ENCODE measurements around the gene HOXC11.
A peak's percentile ranks its signal among the peaks of the same experiment; 100 is the strongest.

HOXC11 gene

DNA sequence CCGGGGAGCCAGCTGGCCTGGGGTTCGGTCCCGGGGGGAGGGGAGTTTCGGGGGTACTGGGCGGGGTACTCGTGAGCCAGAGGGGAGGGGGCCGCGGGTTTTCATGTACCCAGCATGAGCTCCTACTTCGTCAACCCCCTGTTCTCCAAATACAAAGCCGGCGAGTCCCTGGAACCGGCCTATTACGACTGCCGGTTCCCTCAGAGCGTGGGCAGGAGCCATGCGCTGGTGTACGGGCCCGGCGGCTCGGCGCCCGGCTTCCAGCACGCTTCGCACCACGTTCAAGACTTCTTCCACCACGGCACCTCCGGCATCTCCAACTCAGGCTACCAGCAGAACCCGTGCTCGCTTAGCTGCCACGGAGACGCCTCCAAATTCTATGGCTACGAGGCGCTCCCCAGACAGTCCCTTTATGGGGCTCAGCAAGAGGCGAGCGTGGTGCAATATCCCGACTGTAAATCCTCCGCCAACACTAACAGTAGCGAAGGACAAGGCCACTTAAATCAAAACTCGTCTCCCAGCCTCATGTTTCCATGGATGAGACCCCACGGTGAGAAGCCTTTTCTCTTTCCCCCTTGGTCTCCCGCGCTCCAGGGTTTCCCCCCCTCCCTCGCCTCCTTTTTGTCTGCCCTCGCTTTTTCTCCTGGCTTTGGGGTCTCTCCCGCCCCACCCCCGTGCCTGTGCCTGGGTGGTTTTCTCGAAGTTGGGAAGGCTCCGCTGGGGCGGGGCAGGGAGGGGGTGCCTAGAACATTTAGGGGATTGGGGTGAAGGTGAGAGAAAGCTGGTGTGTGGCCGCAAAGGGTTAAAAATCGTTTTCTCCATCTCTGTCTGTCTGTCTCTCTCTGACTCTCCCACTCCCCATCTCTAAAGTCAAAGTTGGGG, 36.5 kb downstream of the HOXC11 start:
- DNase-seq (ENCODE audit: low read depth): no peak

DNA sequence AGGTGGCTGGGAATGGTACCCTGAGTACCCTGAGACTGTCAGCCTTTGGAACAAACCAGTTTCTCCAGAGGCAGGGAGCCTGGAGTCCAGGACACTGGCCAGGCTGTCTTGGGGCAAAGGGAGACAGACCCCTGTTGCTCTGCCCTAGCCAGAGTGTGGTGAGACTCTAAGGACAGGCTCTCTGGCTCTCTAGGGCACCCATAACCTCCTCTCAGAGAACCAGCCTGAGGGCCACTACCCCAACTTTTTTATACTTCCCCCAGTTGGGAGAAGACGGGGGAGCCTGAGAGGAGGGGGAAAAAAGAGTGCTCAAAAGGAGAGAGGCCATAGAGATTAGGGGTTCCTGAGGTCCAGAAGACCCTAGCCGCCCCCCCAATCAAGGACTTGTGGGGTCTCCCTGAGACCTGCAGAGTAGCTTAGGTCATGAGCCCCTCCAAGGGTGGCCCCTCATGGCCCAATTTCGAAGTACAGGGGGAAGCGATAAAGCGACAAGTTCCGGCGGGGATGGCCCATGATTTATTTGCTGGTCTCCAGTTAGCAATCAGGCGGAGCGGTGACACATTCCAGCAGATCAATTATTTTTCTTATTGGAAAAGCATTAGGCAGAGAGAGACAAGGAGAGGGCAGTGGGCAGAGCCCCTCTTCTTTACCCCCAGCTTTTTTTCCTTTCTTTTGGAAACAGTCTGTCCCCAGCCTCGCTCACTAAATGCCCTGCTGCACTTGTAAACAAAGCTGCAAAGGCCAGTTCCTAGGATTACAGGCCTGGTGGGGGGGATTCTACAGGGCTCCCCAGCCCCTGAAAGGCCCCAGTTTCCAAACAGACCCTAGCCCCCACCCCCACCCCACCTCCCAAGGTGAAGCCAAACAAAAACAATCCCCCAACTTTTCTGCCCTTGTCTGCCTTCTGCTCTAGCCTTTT, 37.4 kb downstream of the HOXC11 start:
- DNase-seq (ENCODE audit: low read depth): no peak

DNA sequence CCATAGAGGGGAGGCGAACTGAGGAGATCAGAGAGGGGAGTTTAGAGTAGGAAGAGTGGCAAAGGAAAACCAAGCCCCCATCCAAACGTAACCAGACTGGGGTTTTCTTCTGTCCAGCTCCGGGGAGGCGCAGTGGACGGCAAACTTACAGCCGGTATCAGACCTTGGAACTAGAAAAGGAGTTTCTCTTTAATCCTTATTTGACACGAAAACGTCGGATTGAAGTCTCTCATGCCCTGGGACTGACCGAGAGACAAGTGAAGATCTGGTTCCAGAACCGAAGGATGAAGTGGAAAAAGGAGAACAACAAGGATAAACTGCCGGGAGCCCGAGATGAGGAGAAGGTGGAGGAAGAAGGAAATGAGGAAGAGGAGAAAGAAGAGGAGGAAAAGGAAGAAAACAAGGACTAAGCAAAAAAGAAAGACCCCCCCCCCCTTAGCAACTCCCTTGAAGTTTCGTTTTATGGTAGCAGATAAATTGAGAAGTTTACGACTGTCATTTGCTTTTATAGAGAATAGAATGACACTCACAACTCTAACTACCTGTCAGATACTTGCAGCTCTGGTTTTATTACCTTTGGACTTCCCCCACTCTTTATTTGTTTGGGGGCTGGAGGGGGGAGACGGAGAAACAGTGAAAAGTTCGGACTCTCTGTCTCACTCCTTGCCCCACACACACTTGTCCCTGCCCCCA, 38.2 kb downstream of the HOXC11 start:
- DNase-seq (ENCODE audit: low read depth): no peak

DNA sequence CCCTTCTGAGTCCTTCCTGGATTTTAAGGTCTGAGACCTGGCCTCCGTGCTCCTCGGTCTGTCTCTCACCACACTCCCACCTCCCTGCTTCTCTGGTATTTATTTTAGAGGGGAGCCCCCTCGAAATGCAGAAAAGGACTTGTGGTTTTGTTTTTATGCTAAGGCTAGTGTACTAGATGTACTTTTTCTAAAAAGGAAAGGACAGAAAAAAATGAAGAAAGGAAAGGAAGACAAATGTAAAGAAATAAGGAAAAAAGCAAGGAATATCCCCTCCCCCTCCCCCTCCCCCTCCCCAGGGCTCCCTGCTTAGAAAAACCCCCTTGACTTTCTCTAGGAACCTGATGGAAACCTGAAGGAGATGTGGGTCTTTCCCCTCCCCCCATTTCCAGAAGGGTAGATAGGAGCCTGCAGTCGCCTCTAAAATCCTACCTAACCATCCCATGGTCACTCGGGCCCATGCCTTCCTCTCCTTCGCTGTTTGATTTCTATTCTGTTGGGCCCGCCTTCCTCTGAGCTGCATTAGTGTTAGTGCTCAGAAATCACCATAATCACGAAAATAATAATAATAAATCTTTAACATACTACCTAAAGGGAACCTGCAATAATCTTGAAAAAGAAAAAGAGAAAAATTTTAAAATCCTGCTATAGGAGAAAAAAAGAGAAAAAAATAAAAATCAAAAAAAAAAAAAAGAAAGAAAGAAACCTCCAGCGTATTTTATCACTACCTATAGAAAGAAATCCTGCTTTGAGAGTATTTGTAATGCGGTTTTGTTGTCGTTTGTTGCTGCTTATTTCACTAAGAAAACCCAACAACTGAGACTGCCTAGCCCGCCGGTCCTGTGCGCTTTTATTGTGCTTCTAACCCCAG, 39.0 kb downstream of the HOXC11 start:
- no peak for DNase-seq (ENCODE audit: low read depth)

DNA sequence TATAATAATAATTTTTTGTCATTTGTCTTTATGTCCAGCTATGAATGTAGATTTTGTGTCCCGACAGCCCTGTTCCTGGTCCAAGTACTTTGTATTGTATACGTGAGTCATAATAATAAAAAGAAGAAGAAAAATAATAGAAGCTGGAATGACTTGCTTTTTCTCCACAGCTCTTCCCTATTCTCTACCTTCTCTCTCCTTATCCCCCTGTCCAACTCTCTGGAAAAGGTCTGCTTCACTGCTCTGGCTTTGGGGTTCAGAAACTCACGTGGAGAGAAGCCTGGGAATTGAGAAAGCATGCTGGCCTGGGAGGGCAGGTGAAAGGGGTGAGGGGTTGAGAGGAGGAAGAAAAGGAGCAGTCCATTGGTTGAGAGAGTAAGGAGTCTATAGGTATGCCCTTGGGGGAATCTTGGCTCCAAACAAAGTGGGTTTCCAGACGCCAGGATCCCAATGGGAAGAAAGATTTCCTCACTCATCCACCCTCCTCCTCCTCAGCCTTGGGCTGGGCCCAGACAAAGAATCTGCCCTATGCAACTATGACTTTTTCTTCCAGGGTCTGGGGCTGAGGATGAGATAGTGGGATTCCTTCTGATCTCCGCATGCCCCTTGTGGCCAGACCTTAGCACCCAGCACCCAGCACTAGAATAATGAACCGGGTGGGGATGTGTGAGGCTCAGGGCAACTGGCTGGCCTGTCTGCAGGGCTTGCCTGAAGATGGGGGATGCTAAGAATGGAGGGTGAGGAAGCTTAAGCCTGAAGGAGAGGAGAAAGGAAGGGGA, 39.9 kb downstream of the HOXC11 start:
- no peak for DNase-seq (ENCODE audit: low read depth)

DNA sequence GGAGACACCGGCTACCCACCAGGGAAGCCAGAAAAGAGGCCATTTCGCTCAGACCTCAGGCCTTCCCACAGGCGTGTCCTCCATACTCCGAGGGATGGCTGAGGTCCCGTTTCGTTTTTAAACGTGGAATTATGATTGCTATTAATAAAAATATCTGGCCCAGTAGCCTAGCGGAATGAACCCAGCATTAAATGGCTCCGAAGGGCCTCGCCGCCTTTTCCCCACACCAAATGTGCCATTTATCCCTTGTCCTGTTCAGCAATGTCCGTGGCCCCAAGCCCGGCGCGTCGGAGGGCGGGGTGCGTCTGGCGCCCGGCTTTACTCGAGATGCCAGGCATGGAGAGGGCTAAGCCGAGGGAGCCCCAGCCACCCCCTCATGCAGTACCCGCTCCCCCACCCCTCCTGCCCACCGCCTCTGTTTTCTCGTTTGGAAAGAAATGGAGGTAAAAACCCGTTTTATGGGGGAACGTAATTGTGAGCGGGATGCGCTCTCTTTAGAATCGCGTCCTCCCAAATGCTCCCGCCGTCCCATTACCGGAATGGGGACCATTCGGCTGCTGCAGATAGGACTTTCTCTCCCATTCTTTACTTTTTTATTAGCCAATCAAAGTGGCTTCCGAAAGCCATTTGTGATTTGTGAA, 41.6 kb downstream of the HOXC11 start:
- DNase-seq (ENCODE audit: low read depth): no peak

DNA sequence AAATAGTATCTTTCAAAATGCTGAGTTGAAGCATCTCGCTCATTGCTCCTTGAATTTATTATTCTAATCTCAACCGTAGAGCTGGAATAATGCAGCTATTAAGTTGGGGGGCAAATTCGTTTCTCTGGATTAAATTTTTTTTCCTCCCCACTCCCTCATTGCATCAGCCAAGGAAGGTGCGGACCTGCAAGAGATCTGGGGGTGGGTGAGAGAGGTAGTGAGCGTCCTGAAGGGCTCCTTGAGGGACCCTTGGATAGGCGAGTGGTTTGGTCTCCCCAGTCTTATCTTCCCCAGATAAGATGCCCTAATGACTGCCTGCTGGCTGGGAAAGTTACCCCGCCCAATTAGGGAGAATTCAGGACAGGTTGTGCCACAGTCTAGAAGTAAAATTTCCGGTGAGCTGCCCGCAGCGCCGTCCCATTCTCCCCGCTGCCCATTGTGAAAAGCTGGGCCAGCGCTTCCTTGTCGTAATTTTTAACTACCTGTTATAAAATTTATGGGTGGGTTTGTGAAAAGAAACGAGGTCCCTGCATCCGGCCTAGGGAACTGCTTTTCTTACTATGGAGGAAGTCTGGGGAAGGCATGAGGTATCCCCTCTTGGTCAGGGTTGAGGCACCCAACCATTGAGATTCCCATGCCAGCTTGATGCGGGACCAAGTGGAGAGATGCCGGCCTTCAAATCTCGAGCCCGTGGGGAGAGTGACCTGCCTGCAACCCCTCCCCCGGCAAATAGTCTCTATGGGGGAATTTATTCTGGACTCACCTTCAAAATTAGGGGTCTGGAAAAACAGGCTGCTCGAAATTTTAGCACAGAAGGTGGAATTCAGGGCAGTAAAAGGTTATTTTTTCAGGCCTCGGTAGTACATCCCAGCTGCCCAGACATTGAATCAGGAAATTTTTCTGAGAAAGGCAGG, 42.3 kb downstream of the HOXC11 start:
- DNase-seq (ENCODE audit: low read depth): no peak

DNA sequence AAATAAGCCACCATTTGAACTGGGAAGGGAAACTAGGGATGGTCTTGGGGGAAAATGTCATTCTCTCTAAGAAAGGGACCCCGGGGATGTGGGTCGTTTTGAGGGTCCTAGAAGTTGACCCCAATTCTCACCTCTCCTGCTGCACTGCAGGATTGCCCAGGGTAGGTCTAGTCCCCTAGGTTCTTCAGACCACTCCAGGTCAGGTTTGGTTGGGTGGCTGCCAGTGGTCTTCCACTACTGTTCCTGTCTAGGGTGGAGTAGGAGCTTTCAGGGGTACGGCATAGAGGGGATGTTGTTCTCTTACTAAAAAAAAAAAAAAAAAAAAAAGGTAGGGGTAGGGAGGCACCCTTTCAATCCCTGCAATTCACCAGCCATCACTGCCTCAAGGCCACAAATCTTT, 43.1 kb downstream of the HOXC11 start:
- no peak for DNase-seq (ENCODE audit: low read depth)

DNA sequence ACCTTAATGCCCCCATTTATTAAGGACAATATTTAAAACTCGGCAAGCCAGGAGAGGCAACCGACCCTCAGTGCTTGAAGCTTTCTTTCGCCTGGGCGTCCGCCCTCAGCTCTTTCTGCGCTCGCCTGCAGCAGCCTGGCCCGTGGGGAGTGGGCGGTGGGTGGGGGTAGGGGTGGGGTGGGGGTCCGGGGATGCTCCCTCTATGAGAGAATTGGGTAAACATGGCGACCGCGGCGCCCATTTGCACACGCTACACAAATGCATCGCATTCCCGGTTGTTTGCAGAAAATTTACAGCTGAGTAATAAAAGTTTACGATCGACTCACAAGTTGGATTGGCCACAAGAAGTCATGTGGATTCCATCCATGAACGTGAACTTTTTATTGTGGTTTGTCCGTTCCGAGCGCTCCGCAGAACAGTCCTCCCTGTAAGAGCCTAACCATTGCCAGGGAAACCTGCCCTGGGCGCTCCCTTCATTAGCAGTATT, 43.6 kb downstream of the HOXC11 start:
- no peak for DNase-seq (ENCODE audit: low read depth)

DNA sequence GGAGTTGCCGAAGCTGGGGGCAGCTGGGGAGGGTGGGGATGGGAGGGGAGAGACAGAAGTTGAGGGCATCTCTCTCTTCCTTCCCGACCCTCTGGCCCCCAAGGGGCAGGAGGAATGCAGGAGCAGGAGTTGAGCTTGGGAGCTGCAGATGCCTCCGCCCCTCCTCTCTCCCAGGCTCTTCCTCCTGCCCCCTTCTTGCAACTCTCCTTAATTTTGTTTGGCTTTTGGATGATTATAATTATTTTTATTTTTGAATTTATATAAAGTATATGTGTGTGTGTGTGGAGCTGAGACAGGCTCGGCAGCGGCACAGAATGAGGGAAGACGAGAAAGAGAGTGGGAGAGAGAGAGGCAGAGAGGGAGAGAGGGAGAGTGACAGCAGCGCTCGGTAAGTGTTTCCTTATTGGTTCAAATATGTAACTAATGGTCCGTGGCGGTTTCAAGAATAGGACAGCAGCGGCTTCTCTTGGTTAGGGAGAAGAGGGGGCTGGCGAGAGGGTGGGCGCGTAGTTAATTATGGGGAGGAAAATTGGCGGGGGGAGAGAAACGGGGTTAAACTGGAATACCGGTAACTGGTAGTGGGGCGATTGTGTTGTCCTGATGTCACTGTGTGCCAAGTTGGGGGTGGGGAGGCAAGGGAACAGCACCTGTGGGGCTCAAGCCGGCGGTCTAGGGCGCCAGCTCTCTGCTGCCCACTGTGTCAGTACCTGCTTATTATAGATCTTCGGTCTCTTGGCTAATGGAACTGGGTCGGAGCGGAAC, 44.3 kb downstream of the HOXC11 start:
- DNase-seq (ENCODE audit: low read depth): no peak

DNA sequence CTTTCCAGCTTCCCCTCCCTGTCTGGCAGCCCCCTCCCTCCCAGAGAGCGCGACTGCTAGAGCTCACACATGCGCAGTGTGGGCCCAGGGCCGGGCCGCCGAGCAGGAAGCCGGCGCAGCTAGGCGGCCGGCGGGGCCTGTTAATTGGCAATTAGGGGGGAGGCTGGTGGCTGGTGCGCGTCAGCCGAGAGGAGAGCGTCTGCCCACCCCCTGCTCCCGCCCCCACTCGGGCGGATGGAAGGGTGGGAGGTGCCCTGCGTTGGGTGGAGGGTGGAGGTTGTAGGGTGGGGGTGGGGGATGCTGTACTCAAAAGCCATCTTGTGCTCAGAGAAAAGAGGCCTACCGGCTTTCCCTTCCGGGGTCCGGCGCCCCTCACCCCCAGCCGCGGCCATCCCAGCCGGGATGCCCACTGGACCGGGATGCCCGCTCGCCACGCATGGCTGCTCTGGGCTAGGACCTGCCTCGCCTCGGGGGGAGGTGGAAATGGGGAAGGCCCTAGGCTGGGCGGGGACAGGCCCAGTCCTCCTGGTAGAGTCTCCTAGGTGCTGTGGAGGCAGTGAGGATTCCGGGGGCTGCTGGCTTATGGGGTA, 45.0 kb downstream of the HOXC11 start:
- peak; percentile 57 for DNase-seq (ENCODE audit: low read depth)

DNA sequence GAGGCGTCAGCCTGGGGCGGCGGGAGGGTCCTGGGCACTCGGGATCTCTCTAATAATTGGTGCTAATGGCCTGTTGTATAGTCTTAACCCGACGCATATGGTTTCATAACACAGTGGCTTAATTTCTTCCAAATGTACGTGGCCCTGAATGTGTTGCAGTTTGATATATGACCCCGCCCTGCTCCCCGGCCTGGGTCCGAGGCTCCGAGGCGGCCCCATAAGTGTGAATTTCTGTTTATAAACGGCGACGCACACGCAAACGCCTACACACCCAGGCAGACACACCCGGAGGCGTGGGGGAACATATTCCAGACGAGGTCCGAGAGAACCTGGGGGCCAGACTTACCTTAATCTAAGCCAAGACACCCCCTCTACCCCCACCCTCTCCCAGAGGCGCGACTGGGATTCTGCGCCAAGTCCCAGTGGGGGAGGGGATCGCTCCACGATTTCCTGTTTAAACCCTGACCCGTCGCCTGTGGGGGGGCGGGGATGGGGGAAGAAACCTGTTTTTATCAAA, 45.6 kb downstream of the HOXC11 start:
- no peak for DNase-seq (ENCODE audit: low read depth)

DNA sequence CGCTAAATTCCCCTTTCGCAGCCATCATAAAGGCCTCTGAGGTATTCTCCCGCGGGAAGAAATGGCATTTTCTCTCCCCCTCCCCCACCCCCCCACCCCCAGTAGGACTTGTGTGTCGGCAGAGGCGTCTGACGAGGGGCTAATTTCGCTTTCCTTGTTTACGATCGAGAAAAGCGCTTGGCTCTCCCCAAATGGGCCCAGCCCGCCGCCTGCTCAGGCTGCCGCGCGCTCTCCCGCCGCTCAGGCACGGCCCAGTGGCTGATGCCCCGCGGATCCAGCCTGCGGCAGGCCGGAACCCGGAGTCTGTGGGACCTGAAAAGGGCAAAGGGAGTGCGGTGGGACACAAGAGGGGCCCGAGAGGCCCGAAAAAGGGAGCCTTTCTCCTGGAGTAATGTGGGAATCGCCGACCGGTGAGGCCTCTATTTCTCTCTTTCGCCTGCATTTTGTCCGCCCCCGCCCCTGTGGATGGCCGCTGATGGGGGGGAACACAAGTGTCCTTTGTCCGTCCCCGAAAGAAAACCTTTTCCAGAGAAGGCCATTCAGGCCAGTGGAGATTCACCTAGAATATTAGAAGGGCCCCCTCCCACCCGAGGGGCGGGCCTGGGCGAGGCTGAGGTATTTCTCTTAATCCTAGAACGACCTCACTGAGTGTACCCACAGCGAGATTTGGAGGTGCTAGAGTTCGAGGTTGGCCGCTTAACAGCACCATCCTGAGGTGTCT, 46.3 kb downstream of the HOXC11 start:
- DNase-seq (ENCODE audit: low read depth): no peak

DNA sequence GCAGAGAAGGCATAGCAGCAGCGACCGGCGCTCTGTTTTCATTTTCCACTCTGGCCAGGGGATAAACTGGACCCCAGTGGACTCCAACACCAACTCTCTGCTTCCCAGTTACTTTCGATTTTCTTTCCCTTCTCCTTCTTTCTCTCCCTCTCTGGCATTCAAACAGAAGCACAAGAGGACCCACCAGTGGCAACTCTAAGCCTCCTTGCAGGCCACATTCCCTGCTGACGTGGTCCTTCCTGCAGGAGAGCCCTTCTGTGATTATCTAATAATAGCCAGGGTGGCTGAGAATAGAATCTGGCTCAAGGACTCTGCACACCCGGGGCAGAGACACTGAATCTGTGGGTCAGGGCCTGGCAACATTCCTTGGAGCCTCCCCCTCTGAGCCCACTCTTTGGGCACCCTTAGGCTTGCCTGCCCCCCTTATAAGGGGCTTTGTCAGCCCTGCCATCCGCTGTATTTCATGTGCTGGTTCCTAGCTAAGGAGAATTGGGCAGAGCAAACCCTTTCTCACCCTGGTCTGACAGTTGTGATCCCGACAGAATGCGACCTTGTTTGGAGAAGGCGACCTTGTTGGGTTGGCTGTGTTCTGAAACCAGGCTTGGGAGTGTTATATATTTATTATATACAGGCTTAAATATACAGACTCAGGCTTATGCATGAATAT, 47.1 kb downstream of the HOXC11 start:
- DNase-seq (ENCODE audit: low read depth): no peak

DNA sequence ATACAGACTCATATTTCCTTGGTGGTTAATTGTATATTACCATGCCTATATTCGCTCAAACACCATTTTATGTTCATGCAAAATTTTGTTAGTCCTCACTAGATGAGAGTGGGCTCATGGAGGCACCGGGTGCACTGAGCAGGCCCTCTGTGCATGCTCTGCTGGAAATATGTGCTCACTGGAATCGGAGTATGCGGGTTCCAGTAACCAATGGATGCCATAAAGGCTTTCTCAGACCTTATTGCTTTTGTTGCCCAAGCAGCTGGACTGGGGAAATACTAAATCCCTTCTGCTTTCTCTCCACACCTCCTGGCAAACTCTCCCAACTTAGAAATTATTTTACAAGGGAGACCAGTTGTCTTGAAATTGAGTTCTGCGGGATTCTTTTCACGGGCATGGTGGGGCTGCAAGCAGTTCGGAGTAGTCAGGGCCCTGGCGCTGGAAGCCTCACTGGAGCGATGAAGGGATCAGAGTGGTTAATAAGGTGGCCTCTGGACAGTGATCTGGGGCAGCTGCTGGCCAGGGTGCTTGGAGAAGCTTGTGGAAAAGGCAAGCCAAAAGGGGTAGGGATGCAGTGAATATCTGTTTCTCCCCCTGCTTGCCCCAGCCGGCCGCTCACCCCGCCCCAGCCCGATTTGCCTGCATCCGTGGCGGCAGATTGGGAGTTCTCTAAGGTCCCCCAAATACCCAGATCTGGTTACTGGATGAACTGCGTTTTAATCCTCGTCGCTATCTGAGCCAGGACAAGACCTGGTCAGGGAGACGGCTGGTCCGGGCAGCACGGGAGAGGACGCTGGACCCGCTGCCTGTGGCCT, 47.9 kb downstream of the HOXC11 start:
- no peak for DNase-seq (ENCODE audit: low read depth)

All from stimulated activated CD8-positive, alpha-beta memory T cell treated with anti-CD3 and anti-CD28 coated beads, Interleukin-12 subunit alpha, Interleukin-12 subunit beta, amount 100 ng/mL, for 1 hour (primary cell).